ENCODE results near the gene CAMLG. TPM values are rescaled to one million over a fixed set of nuclear protein-coding genes. Genes with fewer than 3 reads are reported as not detected.

The CAMLG gene
- total and polyA plus RNA-seq, 9 of the 15 experiments (the other 6 are each of a cell fraction or from before 2014, with no cell fraction given) = 11.3 to 22.0 (median 16.3) TPM

GRCh38 chr5:134791580-134791979 is 53.2 kb downstream of the CAMLG start:
- Histone ChIP-seq H3K36me3 (ENCODE audit: control insufficient read depth, insufficient read depth, low read length) (peaks cover 99% of the 10 kb centered on the region), H4K20me1 (replicated peaks; ENCODE audit: control insufficient read depth, insufficient read depth, low read length) (no peaks in the 10 kb centered on the region), H3K4me3 (no peak overlapping the region), H3K9me3 (replicated peaks; ENCODE audit: control insufficient read depth, insufficient read depth, low read depth, low read length) (no peaks in the 10 kb centered on the region), H2AFZ (ENCODE audit: low read depth, low read length) (no peak overlapping the region), H3K9me1 (ENCODE audit: control insufficient read depth, insufficient read depth, low read length) (no peaks in the 10 kb centered on the region), H3K27me3 (ENCODE audit: control insufficient read depth in 2 of 2, insufficient read depth in 2 of 2, low read length in 2 of 2) (no peaks in the 10 kb centered on the region), H3K9ac (ENCODE audit: insufficient read depth in 1 of 2, low read depth in 2 of 2, low read length in 2 of 2) (no peak overlapping the region), H3K4me1 (replicated peaks in 1 of 2; ENCODE audit: control insufficient read depth in 2 of 2, insufficient read depth in 2 of 2, low read length in 2 of 2) (no peaks in the 10 kb centered on the region), H3K79me2 (ENCODE audit: control insufficient read depth, insufficient read depth, low read length) (no peaks in the 10 kb centered on the region), H3K4me2 (ENCODE audit: insufficient read depth, low read length) (no peak overlapping the region), H3K27ac (ENCODE audit: extremely low read depth, low read depth, low read length) (no peak overlapping the region)
- BruUV-seq (replicated peaks) = no TSS peak
- in situ Hi-C loops (cut with MboI) = no loop called here
- DNase-seq (ENCODE audit: extremely low read depth in 1 of 4, low spot score in 3 of 4) (no peak), ATAC-seq (no peak), FAIRE-seq (no peak)
- TF ChIP-seq, protein P1, sequence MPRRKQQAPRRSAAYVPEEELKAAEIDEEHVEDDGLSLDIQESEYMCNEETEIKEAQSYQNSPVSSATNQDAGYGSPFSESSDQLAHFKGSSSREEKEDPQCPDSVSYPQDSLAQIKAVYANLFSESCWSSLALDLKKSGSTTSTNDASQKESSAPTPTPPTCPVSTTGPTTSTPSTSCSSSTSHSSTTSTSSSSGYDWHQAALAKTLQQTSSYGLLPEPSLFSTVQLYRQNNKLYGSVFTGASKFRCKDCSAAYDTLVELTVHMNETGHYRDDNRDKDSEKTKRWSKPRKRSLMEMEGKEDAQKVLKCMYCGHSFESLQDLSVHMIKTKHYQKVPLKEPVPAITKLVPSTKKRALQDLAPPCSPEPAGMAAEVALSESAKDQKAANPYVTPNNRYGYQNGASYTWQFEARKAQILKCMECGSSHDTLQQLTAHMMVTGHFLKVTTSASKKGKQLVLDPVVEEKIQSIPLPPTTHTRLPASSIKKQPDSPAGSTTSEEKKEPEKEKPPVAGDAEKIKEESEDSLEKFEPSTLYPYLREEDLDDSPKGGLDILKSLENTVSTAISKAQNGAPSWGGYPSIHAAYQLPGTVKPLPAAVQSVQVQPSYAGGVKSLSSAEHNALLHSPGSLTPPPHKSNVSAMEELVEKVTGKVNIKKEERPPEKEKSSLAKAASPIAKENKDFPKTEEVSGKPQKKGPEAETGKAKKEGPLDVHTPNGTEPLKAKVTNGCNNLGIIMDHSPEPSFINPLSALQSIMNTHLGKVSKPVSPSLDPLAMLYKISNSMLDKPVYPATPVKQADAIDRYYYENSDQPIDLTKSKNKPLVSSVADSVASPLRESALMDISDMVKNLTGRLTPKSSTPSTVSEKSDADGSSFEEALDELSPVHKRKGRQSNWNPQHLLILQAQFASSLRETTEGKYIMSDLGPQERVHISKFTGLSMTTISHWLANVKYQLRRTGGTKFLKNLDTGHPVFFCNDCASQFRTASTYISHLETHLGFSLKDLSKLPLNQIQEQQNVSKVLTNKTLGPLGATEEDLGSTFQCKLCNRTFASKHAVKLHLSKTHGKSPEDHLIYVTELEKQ (CRISPR knock-in tag; IDR thresholded peaks at IDR 0.05) = no peak
- TF ChIP-seq CEBPG (CRISPR knock-in tag; IDR thresholded peaks at IDR 0.05) (no peak), CEBPG (tag; conservative IDR thresholded peaks at IDR 0.05 in 1 of 2, IDR thresholded peaks at IDR 0.05 in 1 of 2) (no peak)
- 97% methylated on average over 2 of the region's 2 CpGs for WGBS (ENCODE audit: insufficient coverage, low coverage, missing lambda C conversion rate)
- intact Hi-C loops (cut with micrococcal nuclease) = no loop called here
- ChIA-PET POLR2A (interaction anchor here (0.7 kb wide), 1 partner anchor 13 kb away, joined by 3 read pairs; no protein-coding TSS in a partner anchor), CTCF (ENCODE audit: low intra/inter-chr PET ratio) (no interaction called here)

All from K562 (cell line).